Epidermal melanocyte (primary cell): ENCODE measurements around the gene GAS1.

Source experiments
- DNase-seq: peaks from one replicate; pipeline ENCODE4 v3.0.0; 2011; ENCODE audit warnings: low spot score; ENCODE audit not compliant: insufficient read length

GAS1 gene

DNA sequence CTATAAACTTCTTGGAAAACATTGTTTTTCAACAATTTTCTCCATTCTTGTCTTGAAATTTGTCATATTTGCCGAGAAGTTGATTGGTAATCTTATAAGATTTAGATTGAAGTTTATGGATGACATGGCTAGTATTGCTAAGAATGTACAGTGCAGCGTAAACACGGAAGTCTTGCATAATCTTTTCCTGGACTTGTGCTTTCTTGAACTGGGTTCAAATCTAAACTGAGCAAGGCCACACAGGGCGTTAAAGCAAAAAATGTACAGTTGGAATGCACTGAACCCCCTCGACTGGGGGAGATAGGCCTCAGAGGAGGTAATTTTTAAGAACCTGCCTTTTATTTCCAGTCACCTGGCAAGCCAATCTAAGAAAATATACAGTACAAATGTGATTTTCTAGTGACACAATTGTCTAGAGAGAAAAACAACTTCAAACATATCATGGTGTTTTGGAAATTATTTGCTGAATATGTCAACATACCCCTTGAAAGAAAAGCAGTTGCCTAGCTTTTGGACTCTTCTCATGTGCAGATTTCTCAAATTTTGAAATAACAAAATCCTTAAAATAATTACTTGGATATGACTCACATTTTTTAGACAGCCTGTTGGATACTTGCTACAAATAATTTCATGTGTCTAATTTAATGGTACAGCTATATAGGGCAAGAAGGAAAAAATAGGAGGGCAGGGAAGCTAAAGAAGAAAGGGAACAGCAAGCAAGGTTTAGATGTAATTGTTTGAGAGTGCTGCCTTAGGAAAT lies 18.5 kb upstream of the GAS1 start:
- no peak for DNase-seq

GRCh38 chr9:86962692-86963091 lies 15.4 kb upstream of the GAS1 start:
- no peak for DNase-seq

DNA sequence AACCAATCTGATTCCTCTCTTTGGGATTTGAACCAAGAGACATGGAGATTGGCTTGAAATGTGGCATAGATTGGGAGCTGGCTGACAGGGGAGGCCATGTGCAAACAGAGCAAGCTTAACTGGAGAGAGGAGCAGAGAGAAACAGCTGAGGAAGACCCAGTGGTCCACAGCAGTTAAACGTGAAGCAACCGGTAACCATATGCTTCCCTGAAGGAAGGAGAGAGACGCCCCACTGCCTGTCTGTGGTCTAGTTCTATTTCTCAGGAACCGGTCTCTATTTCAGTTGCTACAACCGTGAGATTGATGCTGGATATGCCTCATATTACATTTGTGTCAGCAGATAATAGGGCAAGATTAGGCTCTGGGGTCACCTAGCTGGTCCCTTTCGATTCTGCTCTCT lies 13.6 kb upstream of the GAS1 start:
- DNase-seq, result no peak

DNA sequence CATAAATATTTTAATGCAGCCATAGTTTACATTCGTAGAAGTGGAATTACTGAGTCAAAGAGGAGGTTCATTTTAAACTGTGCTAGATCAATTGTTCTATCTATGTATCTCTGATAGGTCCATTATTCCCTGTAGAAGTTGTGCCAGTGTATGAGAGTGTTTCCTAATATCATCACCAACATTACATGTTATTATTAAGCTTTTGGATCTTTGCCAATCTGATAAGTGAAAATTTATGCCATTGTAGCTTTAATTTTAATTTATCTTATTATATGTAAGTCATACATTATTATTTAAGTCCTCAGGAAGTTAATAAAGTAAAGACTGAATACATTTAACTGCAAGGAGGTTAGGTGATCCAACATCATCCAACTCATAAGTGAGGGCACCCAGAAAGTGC lies 10.9 kb upstream of the GAS1 start:
- DNase-seq, result no peak

- no peak for DNase-seq
Observed at GRCh38 chr9:86955561-86955960, 8.3 kb upstream of the GAS1 start.

DNA sequence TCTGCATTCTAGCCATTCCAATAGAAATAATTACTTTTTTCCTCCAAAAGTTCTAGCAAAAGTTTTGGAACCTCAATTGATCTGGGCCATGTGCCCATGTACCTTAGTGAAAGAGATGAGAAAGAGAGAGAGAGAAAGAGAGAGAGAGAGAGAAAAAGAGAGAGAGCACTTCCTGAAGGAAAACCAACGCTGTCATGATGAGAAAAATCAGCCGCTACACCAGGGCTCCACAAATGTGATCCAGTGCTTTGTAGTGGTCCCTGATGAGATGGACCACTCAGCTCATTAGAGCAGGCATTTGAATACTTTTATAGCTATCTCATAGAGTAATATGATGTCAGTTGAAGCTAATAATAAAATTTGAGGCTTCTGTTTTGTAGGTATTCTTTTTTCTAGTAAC lies 7.7 kb upstream of the GAS1 start:
- no peak for DNase-seq

DNA sequence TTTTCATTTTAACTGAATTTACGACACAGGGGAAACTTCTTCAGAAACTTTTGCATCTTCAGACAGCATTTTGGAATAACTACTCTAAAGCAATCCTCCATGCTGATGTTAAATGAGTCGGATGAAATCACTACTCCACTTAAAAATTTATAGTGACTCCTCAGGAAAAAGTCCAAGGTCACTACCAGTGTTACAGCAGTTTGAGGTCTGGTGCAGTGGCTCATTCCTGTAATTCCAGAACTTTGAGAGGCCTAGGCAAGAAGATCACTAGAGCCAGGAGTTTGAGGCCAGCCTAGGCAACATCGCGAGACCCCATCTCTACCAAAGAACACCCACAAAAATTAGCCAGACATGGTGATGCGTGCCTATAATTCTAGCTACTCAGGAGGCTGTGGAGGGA lies 5.9 kb upstream of the GAS1 start:
- no peak for DNase-seq

DNA sequence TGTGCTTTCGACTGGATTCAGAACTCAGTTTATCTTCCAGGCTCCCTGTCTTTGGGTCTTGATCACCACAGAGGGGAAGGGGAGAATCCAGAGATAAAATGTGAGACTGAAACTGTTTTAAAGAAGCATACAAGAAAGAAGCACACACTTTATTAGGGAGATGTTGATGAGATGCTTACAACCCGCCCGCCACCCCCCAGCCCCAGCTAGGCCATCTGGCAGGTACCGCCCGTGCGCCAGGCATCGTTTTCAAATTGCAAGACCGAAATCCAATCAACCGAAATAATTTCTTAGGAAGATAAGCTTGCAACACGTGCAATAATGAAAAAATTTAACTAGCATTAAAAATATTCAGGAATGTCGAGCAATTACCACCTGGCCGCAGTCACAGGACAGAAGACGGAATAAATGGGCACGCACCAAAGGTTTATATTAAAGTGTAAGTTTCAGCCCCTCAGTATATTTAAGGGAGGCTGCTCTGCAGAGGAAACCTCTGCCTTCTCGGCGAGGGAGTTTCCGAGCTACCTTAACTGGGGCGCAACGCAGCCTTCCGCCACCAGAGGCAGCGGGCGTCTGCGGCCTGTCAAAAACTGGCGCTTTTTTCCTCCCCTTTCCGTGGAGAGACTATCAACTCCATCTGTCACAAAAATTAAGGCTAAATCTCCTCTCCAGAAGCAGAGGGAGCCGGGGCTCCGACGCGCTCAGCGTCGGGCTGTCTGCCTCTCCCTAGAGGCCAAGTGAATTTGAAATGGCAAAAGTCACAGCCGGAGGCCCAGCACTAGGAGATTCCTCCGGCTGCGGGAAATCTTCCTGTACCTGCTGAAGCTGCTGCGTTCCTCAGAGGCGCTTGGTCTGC lies 996 bp upstream of the GAS1 start:
- peak; percentile 52 for DNase-seq

- DNase-seq, result no peak
Observed at GRCh38 chr9:86946201-86947145, 833 bp downstream of the GAS1 start.

- no peak for DNase-seq
Observed at GRCh38 chr9:86945728-86946200, 1.5 kb downstream of the GAS1 start.

DNA sequence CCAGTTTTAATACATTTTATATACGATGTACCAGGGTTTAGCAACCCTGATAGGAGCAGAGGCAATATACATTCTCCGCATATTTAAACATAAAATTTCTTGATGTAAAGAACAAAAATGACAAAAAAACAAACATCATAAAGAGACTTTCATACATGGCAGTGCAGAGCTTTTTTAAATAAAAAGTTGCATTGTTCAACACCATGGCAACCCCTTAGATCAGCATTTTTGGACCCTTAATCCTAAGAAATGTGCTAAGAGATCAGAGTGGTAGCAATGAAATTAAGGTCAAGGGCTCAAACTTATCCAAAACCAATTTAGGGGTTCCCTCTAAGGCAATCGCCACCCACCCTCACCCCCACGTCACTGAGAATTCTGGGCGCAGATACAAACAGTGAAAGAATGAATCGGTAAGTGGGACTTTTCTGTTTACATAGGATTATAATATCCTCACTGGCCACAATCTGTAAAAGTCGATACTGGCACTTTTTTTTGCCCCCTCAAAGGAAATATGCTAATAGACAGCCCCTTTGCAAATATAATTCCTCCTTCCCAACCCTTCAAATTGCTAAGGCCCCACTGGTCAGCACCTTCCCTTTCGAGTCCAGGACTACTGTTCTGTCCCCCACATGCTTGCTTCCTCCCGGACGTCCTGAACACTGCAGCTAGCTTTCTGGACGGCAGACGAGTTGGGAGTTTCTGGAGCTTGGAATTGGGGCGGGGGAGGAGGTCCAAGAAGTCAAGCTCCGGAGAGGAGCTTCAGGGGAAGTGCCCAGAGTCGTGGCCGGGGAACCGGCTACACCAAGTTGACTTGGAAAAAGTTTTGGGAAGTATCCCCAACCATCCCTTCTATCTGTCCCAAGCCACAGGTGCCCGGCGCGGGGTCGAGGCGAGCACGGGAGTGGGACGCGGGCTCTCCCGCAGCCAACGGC lies 2.2 kb downstream of the GAS1 start:
- no peak for DNase-seq

DNA sequence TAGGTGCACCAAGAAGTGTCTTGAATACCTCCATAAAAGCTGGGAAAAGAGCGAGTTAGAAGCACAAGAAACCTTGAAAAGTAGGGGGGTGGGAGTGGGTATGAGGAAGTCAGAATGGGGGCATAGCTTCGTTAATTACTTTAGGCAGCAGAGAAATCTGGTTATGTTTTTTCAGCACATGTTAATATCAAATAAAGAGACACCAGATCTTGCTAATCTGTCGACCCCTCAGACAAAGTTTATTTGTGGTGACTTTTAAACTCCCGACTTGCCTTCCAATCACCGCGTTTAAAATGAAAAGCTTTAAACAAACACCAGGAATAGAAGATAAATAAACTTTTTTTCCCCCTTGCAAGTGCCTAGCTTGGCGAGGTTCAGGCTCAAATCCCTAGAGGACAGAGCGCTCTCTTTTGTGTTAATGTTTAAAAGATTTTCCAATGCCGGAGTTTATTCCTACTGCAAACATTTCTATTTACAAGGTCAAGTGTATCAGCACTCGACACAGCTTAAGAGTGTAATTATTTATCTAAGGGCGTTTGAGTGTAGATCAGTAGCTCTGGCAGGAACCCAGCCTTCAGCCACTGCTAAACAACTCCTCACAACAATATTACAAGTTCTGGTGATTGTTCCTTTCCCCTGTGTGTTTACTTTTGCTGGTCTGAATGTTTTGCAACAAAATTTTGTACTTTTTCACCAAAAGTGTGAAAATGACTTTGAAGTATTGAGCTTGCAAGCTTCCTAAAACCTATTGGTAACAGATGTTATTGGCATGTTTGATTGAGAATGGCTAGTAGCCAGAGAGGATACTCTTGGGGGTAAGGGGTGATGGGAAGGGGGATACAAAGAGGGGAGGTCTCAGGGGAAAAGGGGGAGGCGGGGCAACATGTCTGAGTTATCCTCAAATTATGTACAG lies 3.8 kb downstream of the GAS1 start:
- DNase-seq, result no peak

- no peak for DNase-seq
Observed at GRCh38 chr9:86942281-86943200, 4.8 kb downstream of the GAS1 start.

GRCh38 chr9:86941197-86941596 lies 6.1 kb downstream of the GAS1 start:
- DNase-seq, result no peak

DNA sequence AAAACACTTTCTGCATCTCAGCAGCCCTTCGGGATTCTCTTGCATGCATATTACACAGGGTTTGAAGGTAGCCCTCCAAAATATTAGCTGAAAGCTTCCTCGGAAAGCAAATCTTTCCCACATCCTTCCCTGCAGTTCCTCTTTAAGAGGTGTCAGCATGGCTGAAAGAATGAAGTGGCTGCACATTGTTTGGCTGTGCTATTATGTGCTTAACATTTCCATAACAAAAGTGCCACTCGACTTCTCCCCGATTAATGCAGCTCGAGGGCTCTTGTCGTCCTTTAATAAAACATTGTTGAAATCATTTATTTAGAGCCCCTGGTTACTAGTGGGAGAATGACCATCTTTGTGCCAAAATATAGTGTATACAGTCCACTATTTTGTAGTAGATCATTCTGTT lies 6.5 kb downstream of the GAS1 start:
- no peak for DNase-seq

DNA sequence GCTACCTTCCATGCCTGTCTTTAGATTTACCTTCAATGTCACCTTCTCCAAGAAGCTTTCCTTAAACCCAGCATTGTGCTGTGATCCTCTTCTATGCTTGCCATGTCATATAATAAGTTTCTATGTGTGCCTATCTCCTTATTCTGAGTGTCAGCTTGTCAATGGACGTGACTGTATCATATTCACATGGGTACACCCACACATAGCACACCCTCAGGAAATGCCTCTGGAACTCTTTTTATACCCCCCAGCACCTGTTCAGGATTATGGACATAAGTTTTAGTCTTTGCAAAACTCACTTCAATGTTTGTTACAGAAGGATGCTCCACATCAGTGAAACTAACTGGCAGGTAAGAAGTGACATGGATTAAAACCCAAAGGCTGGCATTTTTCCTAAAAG lies 7.4 kb downstream of the GAS1 start:
- no peak for DNase-seq

DNA sequence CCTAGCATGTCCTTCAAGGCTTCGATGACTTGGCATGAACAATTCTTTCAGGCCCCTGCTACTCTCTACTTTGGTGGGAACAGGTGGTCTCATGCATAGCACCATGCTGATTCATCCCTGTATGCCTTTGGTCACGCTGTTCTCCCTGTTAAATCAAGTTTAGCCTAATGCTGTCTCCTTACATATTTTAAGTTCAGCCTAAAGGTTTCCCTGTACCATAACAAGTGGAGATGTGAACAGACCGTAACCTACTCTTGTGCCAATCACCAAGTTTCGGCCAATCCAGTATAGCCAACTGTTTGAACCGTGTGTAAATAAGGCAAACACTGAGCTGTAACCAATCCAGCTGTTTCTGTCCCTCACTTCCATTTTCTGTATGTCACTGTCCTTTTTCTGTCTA lies 8.0 kb downstream of the GAS1 start:
- DNase-seq, result no peak

DNA sequence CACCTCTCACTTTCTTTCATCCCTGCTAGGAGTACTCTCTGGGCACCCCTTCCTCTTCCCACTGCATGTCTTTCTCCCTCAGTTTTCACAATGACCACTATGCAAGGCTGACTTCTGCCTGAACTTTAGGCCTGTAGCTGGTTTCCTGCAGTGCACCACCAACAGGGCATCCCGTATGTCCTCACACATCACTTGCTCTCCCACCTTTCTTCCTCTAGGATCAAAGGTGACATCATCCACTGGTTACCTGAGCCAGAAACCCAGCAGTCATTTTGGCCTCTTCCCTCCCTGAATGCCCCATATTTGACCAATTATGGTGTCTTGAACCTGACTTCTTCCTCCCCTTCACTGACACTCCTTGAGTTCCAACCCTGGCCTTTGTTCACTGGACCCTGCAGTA lies 8.5 kb downstream of the GAS1 start:
- no peak for DNase-seq
